ENCODE measurements around the gene FLNC.

- no peak for TF ChIP-seq RXRA (CRISPR knock-in tag; IDR thresholded peaks at IDR 0.05)
- TF ChIP-seq RAD21 (CRISPR knock-in tag; IDR thresholded peaks at IDR 0.05), result no peak
- TF ChIP-seq SSRP1 (CRISPR knock-in tag; IDR thresholded peaks at IDR 0.05), result no peak
- TF ChIP-seq GABPA (IDR thresholded peaks at IDR 0.05; ENCODE audit: low read depth, low read length), result no peak
- no peak for TF ChIP-seq GABPA (CRISPR knock-in tag; IDR thresholded peaks at IDR 0.05; ENCODE audit: low read depth)
- no peak for TF ChIP-seq FOXK2 (IDR thresholded peaks at IDR 0.05)
- TF ChIP-seq EZH2 (conservative IDR thresholded peaks at IDR 0.05; ENCODE audit: low read depth, low read length), result no peak
- TF ChIP-seq SOX6 (IDR thresholded peaks at IDR 0.05), result no peak
- no peak for TF ChIP-seq SOX6 (CRISPR knock-in tag; IDR thresholded peaks at IDR 0.05)
- no peak for TF ChIP-seq MXI1 (IDR thresholded peaks at IDR 0.05; ENCODE audit: borderline replicate concordance, low read depth, low read length)
Measured at GRCh38 chr7:128846781-128847444, 16.7 kb downstream of the FLNC start.
